CMK (cell line): Measurements from ENCODE around the gene RTN1.

Experiments used
- DNase-seq: peaks from one replicate; pipeline ENCODE4 v3.0.0-alpha.2; 2010; ENCODE audit warnings: low read depth

RTN1 gene

DNA sequence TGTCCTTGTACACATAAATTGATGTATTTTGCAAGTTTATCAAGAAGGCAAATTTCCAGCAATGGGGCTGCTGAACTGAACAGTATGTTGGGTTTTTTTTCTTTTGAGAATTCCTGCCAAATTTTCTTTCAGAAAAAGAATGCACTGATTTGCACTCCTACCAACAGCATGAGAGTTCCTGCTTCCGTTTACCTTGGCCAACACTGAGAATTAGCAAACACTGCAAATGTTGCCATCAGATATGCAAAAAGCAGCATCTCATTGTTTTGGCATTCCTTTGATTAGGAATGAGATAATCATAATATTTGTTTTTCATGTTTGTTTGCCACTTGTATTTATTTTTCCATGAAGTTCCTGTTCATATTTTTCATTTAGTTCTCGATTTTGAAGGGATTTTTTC lies 82.4 kb downstream of the RTN1 start:
- DNase-seq, result no peak

- DNase-seq, result no peak
Observed at GRCh38 chr14:59787045-59787674, 83.4 kb downstream of the RTN1 start.

GRCh38 chr14:59785629-59786028 lies 84.9 kb downstream of the RTN1 start:
- DNase-seq, result no peak

DNA sequence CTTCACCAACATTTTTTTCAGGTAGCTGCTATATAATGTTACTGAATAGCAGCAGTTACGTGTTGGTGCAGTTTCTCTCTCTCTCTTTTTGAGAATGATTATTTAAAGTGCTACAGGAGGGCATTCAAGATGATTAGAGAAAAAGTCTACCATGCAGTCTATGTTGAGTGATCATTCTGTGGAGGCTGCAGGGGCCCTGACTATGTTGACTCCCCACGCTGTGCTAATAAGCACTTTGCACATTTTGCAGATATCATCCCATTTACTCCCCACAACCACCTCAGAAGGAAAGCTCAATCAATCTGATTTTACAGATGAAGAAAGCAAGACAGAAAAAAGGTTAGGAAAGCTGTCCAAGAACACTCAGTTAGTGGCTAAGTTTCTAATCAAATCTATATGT lies 87.8 kb downstream of the RTN1 start:
- no peak for DNase-seq

DNA sequence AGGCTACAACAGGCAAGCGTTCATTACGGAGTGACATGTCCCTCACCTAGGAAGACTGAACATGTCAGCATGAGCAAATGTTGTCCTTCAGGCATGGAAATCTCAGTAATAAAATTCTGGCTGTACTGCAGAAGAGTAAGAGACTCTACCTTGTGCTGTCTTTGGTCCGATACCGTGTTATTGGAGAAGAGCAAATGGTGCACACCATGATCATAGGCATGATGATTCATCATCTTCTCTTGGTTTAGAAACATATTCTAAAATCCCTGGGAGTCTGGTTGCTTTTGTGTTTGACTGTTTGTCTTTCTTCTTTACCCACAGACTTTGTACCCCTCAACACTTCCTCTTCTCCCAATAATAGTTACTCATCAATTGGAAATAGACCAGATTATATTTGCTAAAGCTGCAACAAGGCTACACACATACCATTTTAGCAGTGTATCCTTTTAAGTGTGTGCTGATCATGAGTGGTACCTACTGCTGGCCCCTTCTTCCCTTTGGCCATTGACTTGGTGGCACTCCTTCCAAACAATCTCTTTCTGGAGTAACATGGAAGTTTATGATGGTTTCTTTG lies 93.5 kb downstream of the RTN1 start:
- DNase-seq, result no peak

GRCh38 chr14:59776468-59776867 lies 94.1 kb downstream of the RTN1 start:
- no peak for DNase-seq

DNA sequence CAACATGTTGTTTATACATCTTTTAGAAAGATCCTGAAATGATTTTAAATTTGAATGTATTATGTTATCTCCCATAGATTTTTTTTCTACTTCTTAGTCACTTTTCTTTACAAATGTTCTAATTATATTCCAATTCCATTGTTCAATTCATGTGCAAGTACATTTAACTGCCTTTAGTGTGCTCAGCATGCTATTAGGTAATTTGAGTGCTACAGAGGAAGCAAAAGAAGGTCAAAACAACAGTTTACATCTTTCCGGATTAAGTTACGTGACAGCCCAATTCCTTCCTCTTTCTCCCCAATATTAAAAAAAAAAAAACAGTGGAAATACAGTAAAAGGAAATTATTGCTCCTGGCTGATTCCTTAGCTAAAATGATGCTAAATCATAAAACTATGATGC lies 98.3 kb downstream of the RTN1 start:
- DNase-seq, result no peak

DNA sequence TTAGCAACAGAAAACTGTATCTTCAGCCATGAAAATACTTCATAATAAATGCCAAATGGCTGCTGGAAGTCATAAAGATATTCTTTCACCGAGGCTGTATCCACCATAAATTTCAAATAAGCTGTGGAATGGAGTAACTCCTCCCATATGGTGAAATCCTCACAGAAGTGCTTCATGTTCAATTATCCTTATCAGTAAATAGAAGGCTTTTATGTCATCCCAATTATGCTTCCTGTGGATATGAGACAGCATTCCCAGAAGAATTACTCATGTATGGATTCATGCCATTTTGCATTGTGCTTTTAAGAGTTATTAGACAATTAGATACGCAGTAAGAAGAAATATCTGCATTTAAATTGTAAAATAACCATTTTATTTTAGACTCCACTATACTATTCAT lies 99.0 kb downstream of the RTN1 start:
- no peak for DNase-seq

GRCh38 chr14:59769586-59769985 lies 101.0 kb downstream of the RTN1 start:
- no peak for DNase-seq

DNA sequence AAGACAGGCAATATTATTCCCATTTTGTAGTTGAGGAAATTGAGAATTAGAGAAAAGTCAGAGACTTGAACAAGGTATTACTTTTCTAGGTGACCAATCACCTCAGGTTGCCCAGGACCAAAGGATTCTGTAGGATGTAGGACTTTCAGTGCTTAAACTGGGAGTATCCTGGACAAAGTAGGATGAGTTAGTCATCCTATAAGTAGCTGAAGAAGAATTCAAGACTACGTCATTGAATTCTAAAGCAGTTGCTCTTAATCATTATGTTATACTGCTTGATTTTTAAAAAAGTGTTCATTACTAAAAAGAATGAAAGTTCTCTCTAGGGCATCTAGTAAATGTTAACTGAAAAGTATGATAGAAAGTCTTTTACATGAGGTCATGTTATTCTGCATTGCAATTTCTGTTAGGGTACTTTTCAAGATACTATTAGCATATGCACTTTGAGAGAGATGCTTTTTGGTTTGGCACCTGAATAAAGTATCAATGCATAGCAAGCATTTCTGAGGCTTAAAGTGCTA lies 101.7 kb downstream of the RTN1 start:
- DNase-seq, result no peak

GRCh38 chr14:59761851-59762250 lies 108.7 kb downstream of the RTN1 start:
- DNase-seq, result no peak

DNA sequence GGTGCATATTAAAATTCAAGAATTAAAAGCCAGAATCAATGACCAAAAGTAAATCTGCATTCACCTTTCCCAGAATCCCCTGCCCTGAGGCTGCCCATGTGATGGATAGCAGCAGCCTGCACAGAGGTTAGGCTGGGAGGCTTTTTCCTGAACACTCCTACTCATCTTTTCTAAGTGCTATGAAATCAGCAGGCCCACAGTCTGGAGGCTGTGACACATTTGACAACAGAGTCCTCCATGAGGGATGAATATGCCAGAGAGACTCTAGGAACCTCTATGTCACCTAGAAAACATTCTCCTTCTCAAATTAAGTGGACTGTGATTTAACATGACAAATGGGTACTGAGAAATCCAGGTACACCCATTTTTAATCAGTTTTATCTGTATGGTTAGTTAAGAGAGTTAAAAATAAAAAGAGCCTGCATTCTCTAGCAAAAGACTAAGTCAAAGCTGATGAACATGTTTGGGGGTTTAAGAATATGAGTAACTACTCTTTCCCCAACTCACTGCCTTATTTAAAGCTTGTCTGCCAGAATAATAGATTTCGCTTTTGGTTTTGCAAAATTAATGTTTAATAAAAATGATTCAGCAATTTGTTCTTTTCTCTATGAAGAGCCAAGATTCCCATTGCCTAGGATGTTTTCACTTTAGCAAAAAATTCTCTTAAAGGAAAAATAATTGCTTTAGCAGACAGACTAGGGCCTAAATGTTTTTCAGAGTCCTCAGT lies 115.0 kb downstream of the RTN1 start:
- no peak for DNase-seq

GRCh38 chr14:59754256-59754655 lies 116.3 kb downstream of the RTN1 start:
- no peak for DNase-seq

DNA sequence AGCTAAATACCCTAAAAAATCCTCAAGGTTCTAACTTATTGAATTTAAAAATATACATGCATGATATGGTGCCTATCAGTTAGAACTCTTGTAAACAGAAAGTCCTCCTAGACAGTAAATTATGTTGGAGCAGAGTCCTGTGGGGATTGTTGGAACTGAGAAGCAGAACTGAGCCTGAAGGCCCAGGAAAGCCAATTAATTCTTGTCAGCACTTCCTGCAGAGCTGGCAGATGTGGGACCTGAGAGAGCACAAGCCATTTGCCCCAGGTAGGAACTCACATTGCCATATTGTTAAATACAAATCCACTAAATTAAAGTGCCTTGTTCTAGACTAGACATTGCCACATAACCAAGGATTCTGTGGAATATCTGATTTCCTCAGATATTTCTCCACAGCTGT lies 117.1 kb downstream of the RTN1 start:
- DNase-seq, result no peak

GRCh38 chr14:59751578-59751977 lies 119.0 kb downstream of the RTN1 start:
- DNase-seq, result no peak

GRCh38 chr14:59739794-59740193 lies 130.8 kb downstream of the RTN1 start:
- no peak for DNase-seq

DNA sequence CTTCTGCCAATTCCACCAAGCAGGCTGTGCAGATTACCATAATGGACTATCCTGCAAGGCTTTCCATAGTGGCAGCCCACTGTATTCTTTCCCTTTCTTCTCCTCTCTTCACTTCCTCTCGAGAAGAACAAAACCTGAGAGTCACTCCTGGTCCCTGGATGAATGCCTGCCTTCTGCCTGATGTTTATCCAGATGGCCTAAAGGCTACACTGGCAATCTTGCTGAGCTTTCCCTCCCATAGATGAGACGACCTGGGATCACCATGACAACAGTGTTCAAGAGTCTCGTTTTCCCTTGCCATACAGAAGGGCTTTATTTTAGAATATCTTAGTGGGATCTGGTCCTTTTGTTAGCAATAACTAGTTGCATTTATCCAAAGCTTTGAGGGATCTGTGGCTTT lies 142.3 kb downstream of the RTN1 start:
- no peak for DNase-seq

- DNase-seq, result no peak
Observed at GRCh38 chr14:59727073-59727661, 143.4 kb downstream of the RTN1 start.

- no peak for DNase-seq
Observed at GRCh38 chr14:59711080-59711479, 159.5 kb downstream of the RTN1 start.

- no peak for DNase-seq
Observed at GRCh38 chr14:59707778-59708561, 162.6 kb downstream of the RTN1 start.

DNA sequence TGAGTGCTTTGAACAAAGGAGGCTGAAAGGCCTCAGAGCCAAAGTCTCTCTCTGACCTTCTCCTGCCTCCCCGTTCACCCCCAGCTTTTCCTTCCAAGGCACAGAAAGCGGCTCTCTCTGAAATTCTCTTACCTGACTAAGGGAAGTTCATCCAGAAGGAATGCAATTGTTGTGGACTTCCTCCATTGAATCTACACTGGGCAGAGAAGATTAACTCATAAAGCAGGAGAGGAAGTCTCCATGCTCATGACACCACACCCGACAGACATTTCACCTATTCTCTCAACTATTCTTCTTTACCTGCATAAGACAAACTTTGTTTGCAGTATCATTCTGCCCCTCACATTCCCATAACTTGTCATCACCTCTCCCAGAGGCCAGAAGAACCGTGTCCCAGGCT lies 164.7 kb downstream of the RTN1 start:
- DNase-seq, result no peak

DNA sequence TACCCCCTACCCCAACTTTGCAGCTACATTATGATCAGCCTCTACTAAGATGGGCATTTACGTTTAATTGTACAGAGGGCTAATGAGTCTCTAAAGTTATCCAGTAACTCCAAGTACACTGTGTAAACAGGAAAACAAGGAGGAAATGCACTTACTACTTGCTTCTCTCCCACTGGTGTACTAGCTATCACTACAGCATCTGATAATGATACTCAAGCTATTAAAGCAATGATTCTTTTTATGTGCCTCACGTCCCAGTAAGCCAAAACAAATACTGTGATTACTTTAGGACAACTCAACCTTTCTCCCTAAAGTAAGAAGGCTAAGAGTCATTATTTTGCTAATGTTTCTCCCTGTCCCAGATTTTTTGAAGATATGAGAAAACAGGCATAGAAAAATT lies 165.3 kb downstream of the RTN1 start:
- no peak for DNase-seq
